ENCODE data around the gene GTF2A1. TPM values are rescaled to one million over a fixed set of nuclear protein-coding genes. Genes with fewer than 3 reads are reported as not detected.
A peak's percentile ranks its signal among the peaks of the same experiment; 100 is the strongest.
"Not testable (repeated sequence)": the region's sequence is repeated elsewhere in the genome, so short reads cannot be mapped to it uniquely, and the experiment has no call there.

The GTF2A1 gene
- polyA plus RNA-seq (ENCODE audit: insufficient read length), result 44.7 TPM
- long read RNA-seq, donor 1, full-length matches to known transcripts, result 5 of 102 reads
- long read RNA-seq, donor 1, partial matches to known transcripts, result 97 of 102 reads
- long read RNA-seq, donor 1, other reads (novel, unspliced or antisense), result 0 of 102 reads
- long read RNA-seq, donor 2, full-length matches to known transcripts, result 5 of 126 reads
- long read RNA-seq, donor 2, partial matches to known transcripts, result 121 of 126 reads
- long read RNA-seq, donor 2, other reads (novel, unspliced or antisense), result 0 of 126 reads
- long read RNA-seq, donor 3, full-length matches to known transcripts, result 3 of 86 reads
- long read RNA-seq, donor 3, partial matches to known transcripts, result 83 of 86 reads
- long read RNA-seq, donor 3, other reads (novel, unspliced or antisense), result 0 of 86 reads
- long read RNA-seq, donor 4, partial matches to known transcripts, result 5 of 5 reads
- long read RNA-seq, donor 4, other reads (novel, unspliced or antisense), result 0 of 5 reads
- long read RNA-seq, donor 5, full-length matches to known transcripts, result 5 of 89 reads
- long read RNA-seq, donor 5, partial matches to known transcripts, result 84 of 89 reads
- long read RNA-seq, donor 5, other reads (novel, unspliced or antisense), result 0 of 89 reads
- long read RNA-seq, donor 6, full-length matches to known transcripts, result 3 of 93 reads
- long read RNA-seq, donor 6, partial matches to known transcripts, result 90 of 93 reads
- long read RNA-seq, donor 6, other reads (novel, unspliced or antisense), result 0 of 93 reads
- long read RNA-seq, donor 7, full-length matches to known transcripts, result 8 of 110 reads
- long read RNA-seq, donor 7, partial matches to known transcripts, result 102 of 110 reads
- long read RNA-seq, donor 7, other reads (novel, unspliced or antisense), result 0 of 110 reads
- long read RNA-seq, donor 8, full-length matches to known transcripts, result 3 of 57 reads
- long read RNA-seq, donor 8, partial matches to known transcripts, result 54 of 57 reads
- long read RNA-seq, donor 8, other reads (novel, unspliced or antisense), result 0 of 57 reads

- peak; percentile 94 for DNase-seq
These were observed at the start of gene GTF2A1 for GRCh38 chr14:81220830-81221578. GTF2A1 (minus strand) TSS chr14:81220959; CDS start chr14:81220518, 441 bp downstream.

- no peak for DNase-seq
These were observed 49.2 kb upstream of the GTF2A1 start for GRCh38 chr14:81269979-81270375.

- DNase-seq, result peak; percentile 86
These were observed 48.6 kb upstream of the GTF2A1 start for GRCh38 chr14:81269100-81269978.

- DNase-seq, result no peak
These were observed 47.3 kb upstream of the GTF2A1 start for GRCh38 chr14:81268016-81268416.

- no peak for DNase-seq
These were observed 44.9 kb upstream of the GTF2A1 start for GRCh38 chr14:81265636-81266169.

GRCh38 chr14:81264671-81265070, 43.9 kb upstream of the GTF2A1 start:
- DNase-seq, result no peak

GRCh38 chr14:81263777-81264410, 43.1 kb upstream of the GTF2A1 start:
- DNase-seq, result no peak

- DNase-seq, result no peak
These were observed 40.4 kb upstream of the GTF2A1 start for GRCh38 chr14:81261176-81261575.

- DNase-seq, result no peak
These were observed 40.0 kb upstream of the GTF2A1 start for GRCh38 chr14:81260732-81261131.

GRCh38 chr14:81256289-81256960, 35.7 kb upstream of the GTF2A1 start:
- DNase-seq, result no peak

- no peak for DNase-seq
These were observed 31.5 kb upstream of the GTF2A1 start for GRCh38 chr14:81252278-81252677.

- DNase-seq, result no peak
These were observed 26.6 kb upstream of the GTF2A1 start for GRCh38 chr14:81247271-81247766.

GRCh38 chr14:81246461-81247270, 25.9 kb upstream of the GTF2A1 start:
- no peak for DNase-seq

GRCh38 chr14:81245771-81246170, 25.0 kb upstream of the GTF2A1 start:
- no peak for DNase-seq

- not testable (repeated sequence) for DNase-seq
These were observed 23.7 kb upstream of the GTF2A1 start for GRCh38 chr14:81244431-81244830.

- no peak for DNase-seq
These were observed 22.7 kb upstream of the GTF2A1 start for GRCh38 chr14:81243499-81243898.

- DNase-seq, result not testable (repeated sequence)
These were observed 16.1 kb upstream of the GTF2A1 start for GRCh38 chr14:81236849-81237248.

GRCh38 chr14:81236138-81236537, 15.4 kb upstream of the GTF2A1 start:
- no peak for DNase-seq
